Stromal cell of bone marrow (primary cell): ENCODE measurements around the gene TGM1.

Source experiments
- DNase-seq: peaks from one replicate; pipeline ENCODE4 v3.0.0-alpha.2; 2012; ENCODE audit warnings: low read depth

The TGM1 gene

GRCh38 chr14:24292118-24292807 is 29.3 kb upstream of the TGM1 start:
- DNase-seq: no peak

- no peak for DNase-seq
Measured at GRCh38 chr14:24291446-24292117, 28.6 kb upstream of the TGM1 start.

- no peak for DNase-seq
Measured at GRCh38 chr14:24290746-24291145, 27.8 kb upstream of the TGM1 start.

- no peak for DNase-seq
Measured at GRCh38 chr14:24289649-24290280, 26.8 kb upstream of the TGM1 start.

- DNase-seq: no peak
Measured at GRCh38 chr14:24286996-24287395, 24.0 kb upstream of the TGM1 start.

- DNase-seq: no peak
Measured at GRCh38 chr14:24285351-24285750, 22.4 kb upstream of the TGM1 start.

GRCh38 chr14:24284501-24285035 is 21.6 kb upstream of the TGM1 start:
- DNase-seq: no peak

GRCh38 chr14:24283796-24284460 is 21.0 kb upstream of the TGM1 start:
- DNase-seq: no peak

GRCh38 chr14:24282736-24283135 is 19.8 kb upstream of the TGM1 start:
- DNase-seq: no peak

- DNase-seq: no peak
Measured at GRCh38 chr14:24281636-24282035, 18.7 kb upstream of the TGM1 start.

GRCh38 chr14:24280797-24281460 is 18.0 kb upstream of the TGM1 start:
- DNase-seq: peak; percentile 54

- DNase-seq: no peak
Measured at GRCh38 chr14:24279301-24280186, 16.6 kb upstream of the TGM1 start.

- DNase-seq: no peak
Measured at GRCh38 chr14:24278424-24278823, 15.4 kb upstream of the TGM1 start.

GRCh38 chr14:24277606-24278321 is 14.8 kb upstream of the TGM1 start:
- DNase-seq: no peak

- DNase-seq: no peak
Measured at GRCh38 chr14:24277071-24277470, 14.1 kb upstream of the TGM1 start.

- no peak for DNase-seq
Measured at GRCh38 chr14:24274101-24274543, 11.1 kb upstream of the TGM1 start.

GRCh38 chr14:24273422-24273998 is 10.5 kb upstream of the TGM1 start:
- no peak for DNase-seq

- no peak for DNase-seq
Measured at GRCh38 chr14:24272467-24272866, 9.5 kb upstream of the TGM1 start.

GRCh38 chr14:24271834-24272263 is 8.9 kb upstream of the TGM1 start:
- DNase-seq: no peak
